Ishikawa (cell line): ENCODE data around the gene GAB2.

ENCODE experiments used
- CEBPB ChIP-seq: IDR thresholded peaks from 2 replicates; pipeline ENCODE4 v1.6.1; 2012
- CREB1 ChIP-seq: IDR thresholded peaks from 2 replicates; pipeline ENCODE4 v1.6.1; 2012; ENCODE audit warnings: low read depth
- EGR1 ChIP-seq: IDR thresholded peaks from 2 replicates; pipeline ENCODE4 v1.6.1; 2012
- EP300 ChIP-seq: IDR thresholded peaks from 2 replicates; pipeline ENCODE4 v1.6.1; 2012; ENCODE audit warnings: borderline replicate concordance
- FOXM1 ChIP-seq: IDR thresholded peaks from 2 replicates; pipeline ENCODE4 v1.6.1; 2012; ENCODE audit warnings: low read depth, borderline replicate concordance
- MAX ChIP-seq: IDR thresholded peaks from 2 replicates; pipeline ENCODE4 v1.6.1; 2012
- NFIC ChIP-seq: IDR thresholded peaks from 2 replicates; pipeline ENCODE4 v1.6.1; 2012
- RAD21 ChIP-seq: IDR thresholded peaks from 2 replicates; pipeline ENCODE4 v1.6.1; 2012; ENCODE audit warnings: low read depth
- REST ChIP-seq: IDR thresholded peaks from 2 replicates; pipeline ENCODE4 v1.6.1; 2012; ENCODE audit warnings: low read depth, mild to moderate bottlenecking
- TAF1 ChIP-seq: IDR thresholded peaks from 2 replicates; pipeline ENCODE4 v1.6.1; 2012; ENCODE audit warnings: low read depth, mild to moderate bottlenecking
- TCF12 ChIP-seq: IDR thresholded peaks from 2 replicates; pipeline ENCODE4 v1.6.1; 2012; ENCODE audit warnings: low read depth
- TEAD4 ChIP-seq: IDR thresholded peaks from 2 replicates; pipeline ENCODE4 v1.6.1; 2012
- USF1 ChIP-seq: IDR thresholded peaks from 2 replicates; pipeline ENCODE4 v1.6.1; 2012
- YY1 ChIP-seq: IDR thresholded peaks from 2 replicates; pipeline ENCODE4 v1.6.1; 2012; ENCODE audit warnings: low read depth
- ZBTB7A ChIP-seq: IDR thresholded peaks from 2 replicates; pipeline ENCODE4 v1.6.1; 2012; ENCODE audit warnings: low read depth

Gene GAB2

GRCh38 chr11:78399136-78399535, 18.5 kb downstream of the GAB2 start:
- no peak for TF ChIP-seq TEAD4
- no peak for TF ChIP-seq MAX
- no peak for TF ChIP-seq TCF12
- TF ChIP-seq RAD21: no peak
- TF ChIP-seq CEBPB: no peak
- no peak for TF ChIP-seq ZBTB7A
- TF ChIP-seq YY1: no peak
- TF ChIP-seq USF1: no peak
- no peak for TF ChIP-seq REST
- TF ChIP-seq EP300: no peak
- TF ChIP-seq FOXM1: no peak
- no peak for TF ChIP-seq EGR1
- TF ChIP-seq CREB1: no peak
- no peak for TF ChIP-seq TAF1

GRCh38 chr11:78398715-78399114, 18.9 kb downstream of the GAB2 start:
- TF ChIP-seq TCF12 (no peak), YY1 (no peak), REST (no peak), CEBPB (no peak), EP300 (no peak), RAD21 (no peak), MAX (no peak), ZBTB7A (no peak)

DNA sequence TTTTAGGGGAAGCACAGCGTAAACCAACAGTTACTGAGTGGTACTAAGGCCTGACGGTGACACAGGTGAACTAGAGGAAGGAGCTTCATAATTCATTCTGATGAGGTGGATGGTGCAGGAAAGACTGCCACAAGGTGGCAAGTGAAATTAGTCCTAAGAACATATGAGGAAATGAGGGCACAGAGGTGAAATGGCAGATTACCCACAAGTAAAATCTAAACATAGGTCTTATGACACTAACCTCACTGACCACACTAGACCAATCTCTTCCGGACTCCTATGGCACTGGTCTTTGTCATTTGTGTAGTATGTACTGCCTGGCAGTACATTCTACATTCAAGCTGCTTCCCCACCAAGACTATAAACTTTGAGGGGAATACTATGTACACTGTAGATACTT, 20.2 kb downstream of the GAB2 start:
- TF ChIP-seq TAF1 (no peak), YY1 (no peak), CEBPB (no peak), REST (no peak), TEAD4 (no peak), CREB1 (no peak), RAD21 (no peak), TCF12 (no peak), EGR1 (no peak), NFIC (no peak), FOXM1 (no peak), EP300 (no peak), ZBTB7A (no peak), USF1 (no peak), MAX (no peak)

GRCh38 chr11:78395597-78395996, 22.0 kb downstream of the GAB2 start:
- TF ChIP-seq TCF12 (no peak), USF1 (no peak), MAX (no peak), CREB1 (no peak), TAF1 (no peak), RAD21 (no peak), CEBPB (no peak), REST (no peak), EP300 (no peak), NFIC (no peak), EGR1 (no peak), ZBTB7A (no peak), TEAD4 (no peak), YY1 (no peak), FOXM1 (no peak)
